IMR-90 (cell line): ENCODE results near the gene TOMM7. TPM values are rescaled to one million over a fixed set of nuclear protein-coding genes. Genes with fewer than 3 reads are reported as not detected.

Experiments used
- ATAC-seq: fragments of 200-7000 bp; cut with Tn5 transposase; 2 replicates; pipeline ENCODE4 v1.9.1; 2020; ENCODE audit warnings: low read depth, mild to moderate bottlenecking, moderate library complexity
- BruUV-seq: library from RNA; stranded (reverse); fragments of 400-500 nt; replicated peaks from 2 replicates; lab custom pipeline; 2021; lab: Mats Ljungman, UMichigan
- CTCF ChIA-PET: fragments of 300-600 bp; formaldehyde crosslinking; extraction: SDS; loops from one replicate; lab custom pipeline; 2021; ENCODE audit warnings: antibody characterized with exemption; lab: Yijun Ruan, JAX
- POLR2A ChIA-PET: fragments of 300-600 bp; sonication (Branson Sonifier 250); formaldehyde crosslinking; loops from one replicate; lab custom pipeline; 2022; ENCODE audit warnings: antibody characterized with exemption; ENCODE audit not compliant: unreplicated experiment; lab: Charles Lee
- DNase-seq: peaks from one replicate; pipeline ENCODE4 v3.0.0; 2013
- H2AFZ ChIP-seq: replicated peaks from 2 replicates; pipeline ENCODE3; 2013; ENCODE audit warnings: low read length, mild to moderate bottlenecking; ENCODE audit not compliant: poor library complexity
- H2AK5ac ChIP-seq: 2 replicates; pipeline ENCODE4 v1.6.1; 2013; ENCODE audit warnings: low read depth, low read length, inconsistent platforms
- H2AK9ac ChIP-seq: replicated peaks from 2 replicates; pipeline ENCODE3; 2013; ENCODE audit warnings: mild to moderate bottlenecking, low read depth, low read length, moderate library complexity; ENCODE audit not compliant: poor library complexity
- H2BK120ac ChIP-seq: 2 replicates; pipeline ENCODE4 v1.6.1; 2013; ENCODE audit warnings: low read depth, low read length, inconsistent platforms
- H2BK15ac ChIP-seq: 3 replicates; pipeline ENCODE4 v1.6.1; 2013; ENCODE audit warnings: low read depth, low read length, inconsistent platforms
- H2BK20ac ChIP-seq: 2 replicates; pipeline ENCODE4 v1.6.1; 2013; ENCODE audit warnings: low read depth, mild to moderate bottlenecking, inconsistent platforms, low read length, moderate library complexity
- H2BK5ac ChIP-seq: 2 replicates; pipeline ENCODE4 v1.6.1; 2013; ENCODE audit warnings: mild to moderate bottlenecking, low read depth, low read length, inconsistent platforms; ENCODE audit not compliant: poor library complexity, severe bottlenecking
- H3K14ac ChIP-seq: replicated peaks from 2 replicates; pipeline ENCODE4 v1.6.1; 2013; ENCODE audit warnings: low read depth, low read length, inconsistent platforms
- H3K18ac ChIP-seq: 2 replicates; pipeline ENCODE4 v1.6.1; 2013; ENCODE audit warnings: low read depth, low read length, control low read depth
- H3K23ac ChIP-seq: 2 replicates; pipeline ENCODE4 v1.6.1; 2013; ENCODE audit warnings: low read depth, low read length, inconsistent platforms
- H3K27ac ChIP-seq: 2 replicates; pipeline ENCODE4 v1.5.1; 2013; ENCODE audit warnings: mild to moderate bottlenecking, control low read depth, low read length; ENCODE audit not compliant: insufficient read depth
- H3K27me3 ChIP-seq: 2 replicates; pipeline ENCODE4 v1.6.1; 2013; ENCODE audit warnings: low read length; ENCODE audit not compliant: control insufficient read depth, insufficient read depth
- H3K36me3 ChIP-seq: 2 replicates; pipeline ENCODE4 v1.6.1; 2013; ENCODE audit warnings: low read length, mixed read lengths; ENCODE audit not compliant: control insufficient read depth, insufficient read depth
- H3K4ac ChIP-seq: 2 replicates; pipeline ENCODE4 v1.6.1; 2013; ENCODE audit warnings: low read depth, low read length, inconsistent platforms
- H3K4me1 ChIP-seq: 2 replicates; pipeline ENCODE4 v1.6.1; 2013; ENCODE audit warnings: low read length, mixed read lengths; ENCODE audit not compliant: control insufficient read depth, insufficient read depth
- H3K4me2 ChIP-seq: 2 replicates; pipeline ENCODE4 v1.6.1; 2013; ENCODE audit warnings: low read depth, mild to moderate bottlenecking, control low read depth, low read length, moderate library complexity
- H3K4me3 ChIP-seq: 2 replicates; pipeline ENCODE4 v1.5.1; 2013; ENCODE audit warnings: low read depth, mild to moderate bottlenecking, control low read depth, low read length, moderate library complexity; ENCODE audit not compliant: insufficient read depth
- H3K56ac ChIP-seq: 2 replicates; pipeline ENCODE4 v1.6.1; 2013; ENCODE audit warnings: low read length, inconsistent platforms; ENCODE audit not compliant: insufficient read depth; ENCODE audit errors: extremely low read depth
- H3K79me1 ChIP-seq, 2 experiments: 2 replicates each; pipeline ENCODE4 v1.6.1; 2013; ENCODE audit warnings: low read length in 2 of 2, inconsistent platforms in 1 of 2, low read depth in 1 of 2
- H3K9ac ChIP-seq: 2 replicates; pipeline ENCODE4 v1.6.1; 2013; ENCODE audit warnings: low read depth, low read length, control low read depth
- H3K9me1 ChIP-seq: 2 replicates; pipeline ENCODE4 v1.6.1; 2013; ENCODE audit warnings: low read length, inconsistent platforms; ENCODE audit not compliant: insufficient read depth
- H3K9me3 ChIP-seq: 2 replicates; pipeline ENCODE4 v1.6.1; 2013; ENCODE audit warnings: low read length; ENCODE audit not compliant: control insufficient read depth, insufficient read depth
- H4K20me1 ChIP-seq: 2 replicates; pipeline ENCODE4 v1.6.1; 2013; ENCODE audit warnings: low read length, inconsistent platforms; ENCODE audit not compliant: insufficient read depth
- H4K5ac ChIP-seq: 2 replicates; pipeline ENCODE4 v1.6.1; 2013; ENCODE audit warnings: mild to moderate bottlenecking, low read depth, low read length, control low read depth
- H4K8ac ChIP-seq, 2 experiments: 2 replicates each; pipeline ENCODE4 v1.6.1; 2013; ENCODE audit warnings: low read depth in 2 of 2, low read length in 2 of 2, control low read depth in 1 of 2, inconsistent platforms in 1 of 2
- H4K91ac ChIP-seq: 2 replicates; pipeline ENCODE4 v1.6.1; 2013; ENCODE audit warnings: low read depth, low read length, inconsistent platforms; ENCODE audit not compliant: insufficient read depth
- CEBPB ChIP-seq: IDR thresholded peaks from 2 replicates; pipeline ENCODE4 v1.6.1; 2012; ENCODE audit warnings: low read depth, low read length, improper control_type of control experiment
- MAFK ChIP-seq: IDR thresholded peaks from 2 replicates; pipeline ENCODE4 v1.6.1; 2012; ENCODE audit warnings: low read depth, low read length, improper control_type of control experiment
- MAZ ChIP-seq: IDR thresholded peaks from 2 replicates; pipeline ENCODE4 v1.6.1; 2012; ENCODE audit warnings: low read depth, mild to moderate bottlenecking, low read length, improper control_type of control experiment, moderate library complexity, borderline replicate concordance
- RAD21 ChIP-seq: IDR thresholded peaks from 2 replicates; pipeline ENCODE4 v1.6.1; 2012; ENCODE audit warnings: low read length, improper control_type of control experiment
- WGBS, 2 experiments: methylation state at CpG; one replicate each; pipeline versions ENCODE4 v1.1.5 to v1.1.7; 2013; ENCODE audit warnings: missing lambda C conversion rate in 2 of 2; ENCODE audit not compliant: insufficient read length in 1 of 2; ENCODE audit errors: extremely low coverage in 2 of 2; 5-methylcytosine and 5-hydroxymethylcytosine counted together
- dilution Hi-C: fragments of 300-500 bp; cut with HindIII; formaldehyde crosslinking; loops from one replicate; pipeline ENCODE4 v1.14.3; 2018; ENCODE audit warnings: low sequenced_read_pairs; ENCODE audit not compliant: unreplicated experiment
- in situ Hi-C: fragments of 300-500 bp; cut with MboI; formaldehyde crosslinking; loops from 3 replicates; pipeline ENCODE4 v1.14.3; 2019; ENCODE audit warnings: low sequenced_read_pairs, inconsistent platforms, mixed read lengths
- intact Hi-C: fragments of 100-400 bp; cut with micrococcal nuclease; formaldehyde crosslinking; loops from 2 replicates; pipeline ENCODE4 v1.10.0; 2022
- polyA plus RNA-seq, 3 experiments: library from polyadenylated mRNA; depleted of rRNA; stranded (reverse); fragments of >200 nt; gene quantifications; 2 replicates each; pipeline ENCODE4 v1.2.3, GENCODE V29; 2012; ENCODE audit warnings: low replicate concordance in 1 of 3
- total RNA-seq: library from RNA; depleted of rRNA; stranded (reverse); fragments of >200 nt; gene quantifications from 2 replicates; pipeline ENCODE4 v1.2.3, GENCODE V29; 2012

Gene TOMM7
- total and polyA plus RNA-seq, 2 of the 4 experiments (the other 2 are of a cell fraction), result 67.2 to 727 TPM

DNA sequence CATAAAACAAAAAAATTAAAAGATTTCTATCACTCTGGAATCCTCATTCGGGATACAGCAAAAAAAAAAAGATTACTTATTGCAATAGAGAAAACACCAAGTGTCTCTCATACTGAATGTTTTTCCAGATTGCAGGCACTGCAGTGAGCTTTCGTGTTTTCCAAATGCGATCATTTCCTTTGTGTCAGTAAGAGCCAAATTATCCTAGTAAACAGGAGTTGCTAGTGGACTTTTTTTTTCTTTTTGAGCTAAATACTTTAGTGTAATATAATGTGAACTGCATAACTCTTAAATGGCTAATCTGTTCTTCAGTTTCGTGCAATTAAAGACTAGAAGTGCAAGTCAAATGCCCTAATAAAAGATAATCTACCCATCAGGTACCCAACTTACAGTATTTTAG, 44.4 kb upstream of the TOMM7 start:
- Histone ChIP-seq H3K27me3 (no peaks in the 10 kb centered on the region), H3K4me2 (no peak overlapping the region), H3K9me1 (peaks cover 29% of the 10 kb centered on the region), H3K18ac (no peak overlapping the region; the same call in 1 of the 2 replicates), H3K36me3 (peaks cover 2% of the 10 kb centered on the region; the same call in 1 of the 2 replicates), H3K4me1 (peaks cover 25% of the 10 kb centered on the region), H3K4me3 (no peak overlapping the region), H2AK5ac (no peak overlapping the region), H3K4ac (peak overlapping the region; percentile 94; the same call in 1 of the 2 replicates), H4K8ac (peak overlapping the region; percentile 77 to 86; a peak in 2 of 4 replicates), H2AK9ac (no peak overlapping the region), H4K5ac (no peak overlapping the region), H2BK20ac (peak overlapping the region; percentile 94; the same call in 1 of the 2 replicates), H3K14ac (no peak overlapping the region), H4K20me1 (no peaks in the 10 kb centered on the region), H4K91ac (no peak overlapping the region), H3K9me3 (no peaks in the 10 kb centered on the region), H3K27ac (peak overlapping the region; percentile 100; the same call in 1 of the 2 replicates), H2AFZ (no peak overlapping the region), H3K56ac (no peak overlapping the region), H3K9ac (no peak overlapping the region), H3K23ac (no peak overlapping the region), H2BK15ac (peak overlapping the region; percentile 93; the same call in 1 of the 3 replicates), H3K79me1 (peaks cover 0 to 51% of the 10 kb centered on the region in 2 experiments; a peak in 2 of 4 replicates), H2BK120ac (peak overlapping the region; percentile 96; the same call in 1 of the 2 replicates), H2BK5ac (peak overlapping the region; percentile 97)
- DNase-seq, result peak; percentile 89
- ChIA-PET CTCF (no interaction called here), POLR2A (interaction anchor here (0.5 to 1.1 kb wide), 2 partner anchors 11 to 195 kb away, joined by 4 read pairs; no protein-coding TSS in a partner anchor)
- ATAC-seq, result peak; percentile 47
- no peak for TF ChIP-seq MAFK
- TF ChIP-seq MAZ, result no peak
- TF ChIP-seq CEBPB, result peak; percentile 76
- no peak for TF ChIP-seq RAD21
- dilution Hi-C loops (no loop called here), intact Hi-C loops (loop anchor here (5.0 kb wide), 1 partner anchor 65 kb away; no protein-coding TSS in a partner anchor), in situ Hi-C loops (no loop called here)
- WGBS, 2 experiments, result no CpG with 5 or more reads among the region's 4 CpGs
- no TSS peak for BruUV-seq
